ENCODE results near the gene ZNF746. TPM values are rescaled to one million over a fixed set of nuclear protein-coding genes. Genes with fewer than 3 reads are reported as not detected.

ZNF746 gene
- total and polyA plus RNA-seq, 4 donors = 8.9 to 25.1 (median 17.1) TPM

- Histone ChIP-seq H3K27ac (ENCODE audit: low read depth in 1 of 2, low read length in 1 of 2) (no peak overlapping the region), H3K9me3 (ENCODE audit: control insufficient read depth in 4 of 4, insufficient read depth in 3 of 4, low read length in 3 of 4) (peaks cover 0 to 1% (median 0%) of the 10 kb centered on the region in 4 donors), H3K36me3 (ENCODE audit: control insufficient read depth in 4 of 4, insufficient read depth in 4 of 4, low read length in 4 of 4) (peaks cover 6 to 20% (median 16%) of the 10 kb centered on the region in 4 donors), H3K27me3 (ENCODE audit: control insufficient read depth in 3 of 3, insufficient read depth in 3 of 3, low read length in 2 of 3) (no peaks in the 10 kb centered on the region), H3K9ac (ENCODE audit: insufficient read depth in 1 of 2, low read length in 2 of 2) (no peak overlapping the region), H3K4me3 (no peak overlapping the region), H3K4me1 (ENCODE audit: control insufficient read depth in 5 of 5, insufficient read depth in 5 of 5, low read length in 5 of 5) (peaks cover 0 to 1% (median 0%) of the 10 kb centered on the region in 5 donors)
- ATAC-seq (ENCODE audit: insufficient read depth, low FRiP score) = no peak
- WGBS, 2 donors = 49 to 69% methylated on average over 3 of the region's 3 CpGs
- DNase-seq = no peak
- TF ChIP-seq, protein P1, sequence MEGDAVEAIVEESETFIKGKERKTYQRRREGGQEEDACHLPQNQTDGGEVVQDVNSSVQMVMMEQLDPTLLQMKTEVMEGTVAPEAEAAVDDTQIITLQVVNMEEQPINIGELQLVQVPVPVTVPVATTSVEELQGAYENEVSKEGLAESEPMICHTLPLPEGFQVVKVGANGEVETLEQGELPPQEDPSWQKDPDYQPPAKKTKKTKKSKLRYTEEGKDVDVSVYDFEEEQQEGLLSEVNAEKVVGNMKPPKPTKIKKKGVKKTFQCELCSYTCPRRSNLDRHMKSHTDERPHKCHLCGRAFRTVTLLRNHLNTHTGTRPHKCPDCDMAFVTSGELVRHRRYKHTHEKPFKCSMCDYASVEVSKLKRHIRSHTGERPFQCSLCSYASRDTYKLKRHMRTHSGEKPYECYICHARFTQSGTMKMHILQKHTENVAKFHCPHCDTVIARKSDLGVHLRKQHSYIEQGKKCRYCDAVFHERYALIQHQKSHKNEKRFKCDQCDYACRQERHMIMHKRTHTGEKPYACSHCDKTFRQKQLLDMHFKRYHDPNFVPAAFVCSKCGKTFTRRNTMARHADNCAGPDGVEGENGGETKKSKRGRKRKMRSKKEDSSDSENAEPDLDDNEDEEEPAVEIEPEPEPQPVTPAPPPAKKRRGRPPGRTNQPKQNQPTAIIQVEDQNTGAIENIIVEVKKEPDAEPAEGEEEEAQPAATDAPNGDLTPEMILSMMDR (IDR thresholded peaks at IDR 0.05; ENCODE audit: control extremely low read depth, extremely low read depth) = no peak
Observed at GRCh38 chr7:149544028-149544427, 46.4 kb upstream of the ZNF746 start.

DNA sequence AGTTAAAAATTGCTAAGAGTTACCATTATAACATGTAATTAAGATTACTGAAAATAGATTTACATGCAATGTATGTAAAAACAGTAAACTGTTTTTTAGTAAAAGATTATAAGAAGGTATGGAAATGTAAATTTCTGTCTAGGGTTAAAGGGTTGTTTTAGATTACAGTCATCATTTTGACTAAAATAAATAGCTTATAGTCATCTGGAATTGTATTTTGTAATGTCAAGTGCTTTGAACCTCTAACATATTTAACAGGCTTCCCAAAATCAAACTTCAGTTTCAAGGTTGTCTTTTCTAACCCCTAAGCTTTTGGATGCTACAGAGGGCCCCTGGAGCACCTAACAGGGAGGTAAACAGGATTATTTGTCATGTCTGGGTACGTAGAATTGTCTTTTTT, 35.0 kb upstream of the ZNF746 start:
- no peaks in the 10 kb centered on the region for H3K36me3 ChIP-seq (ENCODE audit: control insufficient read depth in 4 of 4, insufficient read depth in 4 of 4, low read length in 4 of 4)
- ATAC-seq (ENCODE audit: insufficient read depth, low FRiP score) (no peak), DNase-seq (no peak)
- H3K27me3 ChIP-seq (ENCODE audit: control insufficient read depth in 3 of 3, insufficient read depth in 3 of 3, low read length in 2 of 3) = no peaks in the 10 kb centered on the region
- no peak overlapping the region for H3K4me3 ChIP-seq
- no peak overlapping the region for H3K27ac ChIP-seq (ENCODE audit: low read depth in 1 of 2, low read length in 1 of 2)
- TF ChIP-seq, protein P1 (IDR thresholded peaks at IDR 0.05; ENCODE audit: control extremely low read depth, extremely low read depth) = no peak
- H3K9ac ChIP-seq (ENCODE audit: insufficient read depth in 1 of 2, low read length in 2 of 2) = no peak overlapping the region
- H3K4me1 ChIP-seq (ENCODE audit: control insufficient read depth in 5 of 5, insufficient read depth in 5 of 5, low read length in 5 of 5) = no peaks in the 10 kb centered on the region
- WGBS, 2 donors = 81 to 90% methylated on average over 1 of the region's 1 CpG
- peaks cover 2 to 33% (median 18%) of the 10 kb centered on the region in 4 donors for H3K9me3 ChIP-seq (ENCODE audit: control insufficient read depth in 4 of 4, insufficient read depth in 3 of 4, low read length in 3 of 4)

GRCh38 chr7:149529136-149529718, 31.6 kb upstream of the ZNF746 start:
- H3K9ac ChIP-seq (ENCODE audit: insufficient read depth in 1 of 2, low read length in 2 of 2) = no peak overlapping the region
- ATAC-seq (ENCODE audit: insufficient read depth, low FRiP score) (no peak), DNase-seq (peak in 1 of 3 donors; percentile 4)
- H3K36me3 ChIP-seq (ENCODE audit: control insufficient read depth in 4 of 4, insufficient read depth in 4 of 4, low read length in 4 of 4) = no peaks in the 10 kb centered on the region
- H3K27me3 ChIP-seq (ENCODE audit: control insufficient read depth in 3 of 3, insufficient read depth in 3 of 3, low read length in 2 of 3) = no peaks in the 10 kb centered on the region
- H3K9me3 ChIP-seq (ENCODE audit: control insufficient read depth in 4 of 4, insufficient read depth in 3 of 4, low read length in 3 of 4) = peaks cover 2 to 40% (median 20%) of the 10 kb centered on the region in 4 donors
- 56 to 61% methylated on average over 4 of the region's 4 CpGs for WGBS, 2 donors
- no peaks in the 10 kb centered on the region for H3K4me1 ChIP-seq (ENCODE audit: control insufficient read depth in 5 of 5, insufficient read depth in 5 of 5, low read length in 5 of 5)
- TF ChIP-seq, protein P1 (IDR thresholded peaks at IDR 0.05; ENCODE audit: control extremely low read depth, extremely low read depth) = no peak
- H3K27ac ChIP-seq (ENCODE audit: low read depth in 1 of 2, low read length in 1 of 2) = no peak overlapping the region
- H3K4me3 ChIP-seq = no peak overlapping the region

- Histone ChIP-seq H3K27me3 (ENCODE audit: control insufficient read depth in 3 of 3, insufficient read depth in 3 of 3, low read length in 2 of 3) (no peaks in the 10 kb centered on the region), H3K4me3 (no peak overlapping the region), H3K9ac (ENCODE audit: insufficient read depth in 1 of 2, low read length in 2 of 2) (no peak overlapping the region), H3K36me3 (ENCODE audit: control insufficient read depth in 4 of 4, insufficient read depth in 4 of 4, low read length in 4 of 4) (no peaks in the 10 kb centered on the region), H3K27ac (ENCODE audit: low read depth in 1 of 2, low read length in 1 of 2) (no peak overlapping the region), H3K4me1 (ENCODE audit: control insufficient read depth in 5 of 5, insufficient read depth in 5 of 5, low read length in 5 of 5) (no peaks in the 10 kb centered on the region), H3K9me3 (ENCODE audit: control insufficient read depth in 4 of 4, insufficient read depth in 3 of 4, low read length in 3 of 4) (peaks cover 2 to 40% (median 18%) of the 10 kb centered on the region in 4 donors)
- DNase-seq (no peak), ATAC-seq (ENCODE audit: insufficient read depth, low FRiP score) (no peak)
- TF ChIP-seq, protein P1 (IDR thresholded peaks at IDR 0.05; ENCODE audit: control extremely low read depth, extremely low read depth) = no peak
- 77 to 96% methylated on average over 1 of the region's 1 CpG for whole genome bisulfite sequencing, 2 donors
Observed at GRCh38 chr7:149527414-149527813, 29.8 kb upstream of the ZNF746 start.
